Measurements from ENCODE around the gene MAPK14. TPM values are rescaled to one million over a fixed set of nuclear protein-coding genes. Genes with fewer than 3 reads are reported as not detected.
"Not testable (repeated sequence)": the region's sequence is repeated elsewhere in the genome, so short reads cannot be mapped to it uniquely, and the experiment has no call there.

The MAPK14 gene
- 10 to 100 TPM in 11 of 12 donors, not detected in 1; 33.4 to 43.6 (median 37.5) TPM for polyA plus RNA-seq (ENCODE audit: insufficient read length in 12 of 12)
- long read RNA-seq, donor 1, full-length matches to known transcripts, result 12 of 22 reads
- long read RNA-seq, donor 1, partial matches to known transcripts, result 10 of 22 reads
- long read RNA-seq, donor 1, other reads (novel, unspliced or antisense), result 0 of 22 reads
- long read RNA-seq, donor 2, full-length matches to known transcripts, result 8 of 8 reads
- long read RNA-seq, donor 2, partial matches to known transcripts, result 0 of 8 reads
- long read RNA-seq, donor 2, other reads (novel, unspliced or antisense), result 0 of 8 reads
- long read RNA-seq, donor 3, partial matches to known transcripts, result 0 of 3 reads
- long read RNA-seq, donor 3, other reads (novel, unspliced or antisense), result 0 of 3 reads
- long read RNA-seq, donor 4, partial matches to known transcripts, result 0 of 1 reads
- long read RNA-seq, donor 4, other reads (novel, unspliced or antisense), result 0 of 1 reads
- long read RNA-seq, donor 5, full-length matches to known transcripts, result 13 of 13 reads
- long read RNA-seq, donor 5, partial matches to known transcripts, result 0 of 13 reads
- long read RNA-seq, donor 5, other reads (novel, unspliced or antisense), result 0 of 13 reads
- long read RNA-seq, donor 6, transcript MAPK14-201 (12 exons, 3,779 nt), result major isoform, 5 of 6 reads
- long read RNA-seq, donor 6, partial matches to known transcripts, result 0 of 6 reads
- long read RNA-seq, donor 6, other reads (novel, unspliced or antisense), result 0 of 6 reads
- long read RNA-seq, donor 7, transcript MAPK14-201 (12 exons, 3,779 nt), result major isoform, 6 of 12 reads
- long read RNA-seq, donor 7, partial matches to known transcripts, result 6 of 12 reads
- long read RNA-seq, donor 7, other reads (novel, unspliced or antisense), result 0 of 12 reads
- long read RNA-seq, donor 8, transcript MAPK14-201 (12 exons, 3,779 nt), result major isoform, 7 of 14 reads
- long read RNA-seq, donor 8, partial matches to known transcripts, result 6 of 14 reads
- long read RNA-seq, donor 8, other reads (novel, unspliced or antisense), result 0 of 14 reads
- long read RNA-seq, donor 9, full-length matches to known transcripts, result 4 of 4 reads
- long read RNA-seq, donor 9, partial matches to known transcripts, result 0 of 4 reads
- long read RNA-seq, donor 9, other reads (novel, unspliced or antisense), result 0 of 4 reads
- long read RNA-seq, donor 10, full-length matches to known transcripts, result 7 of 7 reads
- long read RNA-seq, donor 10, partial matches to known transcripts, result 0 of 7 reads
- long read RNA-seq, donor 10, other reads (novel, unspliced or antisense), result 0 of 7 reads
- long read RNA-seq, donor 11, full-length matches to known transcripts, result 8 of 8 reads
- long read RNA-seq, donor 11, partial matches to known transcripts, result 0 of 8 reads
- long read RNA-seq, donor 11, other reads (novel, unspliced or antisense), result 0 of 8 reads

GRCh38 chr6:36027501-36028087 lies at the start of gene MAPK14:
TSS of gene MAPK14 (plus strand) at chr6:36027808. CDS start at chr6:36028158, 350 bp downstream.
- DNase-seq, result peak; percentile 100

- DNase-seq, result not testable (repeated sequence)
These were observed 47.5 kb upstream of the MAPK14 start for GRCh38 chr6:35980126-35980525.

GRCh38 chr6:35980991-35981645 lies 46.5 kb upstream of the MAPK14 start:
- DNase-seq, result no peak

- DNase-seq, result no peak
These were observed 42.9 kb upstream of the MAPK14 start for GRCh38 chr6:35984701-35985100.

GRCh38 chr6:35988047-35988446 lies 39.6 kb upstream of the MAPK14 start:
- not testable (repeated sequence) for DNase-seq

GRCh38 chr6:35993150-35993549 lies 34.5 kb upstream of the MAPK14 start:
- DNase-seq, result no peak

- no peak for DNase-seq
These were observed 27.2 kb upstream of the MAPK14 start for GRCh38 chr6:36000451-36000850.

- no peak for DNase-seq
These were observed 11.9 kb upstream of the MAPK14 start for GRCh38 chr6:36015666-36016065.

GRCh38 chr6:36018339-36018738 lies 9.3 kb upstream of the MAPK14 start:
- DNase-seq, result no peak

GRCh38 chr6:36019167-36019566 lies 8.4 kb upstream of the MAPK14 start:
- DNase-seq, result no peak

- DNase-seq, result no peak
These were observed 7.5 kb upstream of the MAPK14 start for GRCh38 chr6:36020154-36020553.

GRCh38 chr6:36023996-36024795 lies 3.4 kb upstream of the MAPK14 start, which contains the start of gene SLC26A8:
TSS of gene SLC26A8 (minus strand) at chr6:36024641. CDS start at chr6:36019707, 4,934 bp downstream.
- DNase-seq, result no peak

GRCh38 chr6:36025260-36025931 lies 2.2 kb upstream of the MAPK14 start:
- no peak for DNase-seq

GRCh38 chr6:36025932-36026327 lies 1.7 kb upstream of the MAPK14 start:
- no peak for DNase-seq

- DNase-seq, result peak; percentile 26
These were observed 674 bp downstream of the MAPK14 start for GRCh38 chr6:36028088-36028876.

- peak; percentile 45 for DNase-seq
These were observed 1.3 kb downstream of the MAPK14 start for GRCh38 chr6:36028877-36029324.

GRCh38 chr6:36029464-36029863 lies 1.9 kb downstream of the MAPK14 start:
- DNase-seq, result peak; percentile 40

GRCh38 chr6:36032261-36032660 lies 4.7 kb downstream of the MAPK14 start:
- DNase-seq, result no peak
